KG1 (cell line): ENCODE data around the gene LGR4.

ENCODE experiments used
- DNase-seq: peaks from one replicate; lab custom pipeline; 2025; lab: John Stamatoyannopoulos, UW

The LGR4 gene

GRCh38 chr11:27379449-27379848, 93.1 kb downstream of the LGR4 start:
- no peak for DNase-seq

GRCh38 chr11:27375370-27375769, 97.2 kb downstream of the LGR4 start:
- no peak for DNase-seq

GRCh38 chr11:27373856-27374602, 98.6 kb downstream of the LGR4 start:
- DNase-seq, result no peak

GRCh38 chr11:27373392-27373791, 99.2 kb downstream of the LGR4 start:
- no peak for DNase-seq

- DNase-seq, result no peak
These were observed 100.4 kb downstream of the LGR4 start for GRCh38 chr11:27372164-27372563.

GRCh38 chr11:27371489-27371888, 101.1 kb downstream of the LGR4 start:
- no peak for DNase-seq

GRCh38 chr11:27370374-27370773, 102.2 kb downstream of the LGR4 start:
- DNase-seq, result no peak

GRCh38 chr11:27367881-27368280, 104.7 kb downstream of the LGR4 start:
- no peak for DNase-seq

GRCh38 chr11:27363576-27364117, 108.9 kb downstream of the LGR4 start:
- DNase-seq, result no peak

- DNase-seq, result peak; percentile 85
These were observed 109.6 kb downstream of the LGR4 start, which contains the start of gene CCDC34 for GRCh38 chr11:27362749-27363575. Gene CCDC34, minus strand, starts transcription at chr11:27363215. Its CDS starts 21 bp downstream, at chr11:27363194.

GRCh38 chr11:27361649-27362431, 110.8 kb downstream of the LGR4 start:
- DNase-seq, result no peak

GRCh38 chr11:27358296-27358695, 114.3 kb downstream of the LGR4 start:
- no peak for DNase-seq

- no peak for DNase-seq
These were observed 115.3 kb downstream of the LGR4 start for GRCh38 chr11:27357250-27357649.

- DNase-seq, result no peak
These were observed 115.9 kb downstream of the LGR4 start for GRCh38 chr11:27356624-27357222.

GRCh38 chr11:27355575-27356104, 117.0 kb downstream of the LGR4 start:
- no peak for DNase-seq

- DNase-seq, result no peak
These were observed 118.1 kb downstream of the LGR4 start for GRCh38 chr11:27354359-27354965.

- no peak for DNase-seq
These were observed 118.8 kb downstream of the LGR4 start for GRCh38 chr11:27353593-27354358.

- no peak for DNase-seq
These were observed 119.8 kb downstream of the LGR4 start for GRCh38 chr11:27352781-27353180.

GRCh38 chr11:27350511-27350910, 122.1 kb downstream of the LGR4 start:
- DNase-seq, result no peak

GRCh38 chr11:27349919-27350318, 122.7 kb downstream of the LGR4 start:
- DNase-seq, result no peak
